Spleen (tissue), 11 donors: ENCODE data around the gene RNF208. TPM values are rescaled to one million over a fixed set of nuclear protein-coding genes. Genes with fewer than 3 reads are reported as not detected.

ENCODE experiments used
- DNase-seq: peaks from one replicate; pipeline ENCODE4 v3.0.0-alpha.2; 2020
- H3K27ac ChIP-seq, 8 donors: fragments of 200-600 bp; sonication (generic) in 7 of 8; 1 replicate in 4 of 8; 2 replicates in 4 of 8; pipeline versions ENCODE4 v1.5.0 to v1.8.0; 2016 to 2021; ENCODE audit warnings: inconsistent platforms in 4 of 8, mild to moderate bottlenecking in 4 of 8, moderate library complexity in 1 of 8
- H3K27me3 ChIP-seq, 7 donors: fragments of 200-600 bp; sonication (generic) in 6 of 7; replicated peaks in 1 of 7; 1 replicate in 4 of 7; 2 replicates in 3 of 7; pipeline versions ENCODE4 v1.5.0 to v1.8.0; 2016 to 2021; ENCODE audit warnings: inconsistent platforms in 3 of 7, mild to moderate bottlenecking in 1 of 7
- H3K36me3 ChIP-seq, 6 donors: fragments of 200-600 bp; sonication (generic) in 5 of 6; 1 replicate in 4 of 6; 2 replicates in 2 of 6; pipeline versions ENCODE4 v1.5.0 to v1.8.0; 2016 to 2021; ENCODE audit warnings: inconsistent platforms in 2 of 6
- H3K4me1 ChIP-seq, 6 donors: fragments of 200-600 bp; sonication (generic) in 5 of 6; 1 replicate in 3 of 6; 2 replicates in 3 of 6; pipeline versions ENCODE4 v1.5.0 to v1.8.0; 2016 to 2021; ENCODE audit warnings: inconsistent platforms in 3 of 6
- H3K4me3 ChIP-seq, 8 donors: fragments of 200-600 bp; sonication (generic) in 7 of 8; 1 replicate in 4 of 8; 2 replicates in 4 of 8; pipeline versions ENCODE4 v1.5.0 to v1.8.0; 2016 to 2021; ENCODE audit warnings: inconsistent platforms in 4 of 8, mild to moderate bottlenecking in 4 of 8, moderate library complexity in 2 of 8
- H3K9me3 ChIP-seq, 8 donors: fragments of 200-600 bp; sonication (generic) in 7 of 8; 1 replicate in 4 of 8; 2 replicates in 4 of 8; pipeline versions ENCODE4 v1.5.0 to v1.8.0; 2016 to 2021; ENCODE audit warnings: inconsistent platforms in 4 of 8
- POLR2A ChIP-seq, 3 donors: fragments of 450-650 bp; IDR thresholded peaks; one replicate each; pipeline ENCODE4 v1.5.1; 2017; ENCODE audit warnings: antibody characterized with exemption in 3 of 3, mild to moderate bottlenecking in 1 of 3
- POLR2AphosphoS5 ChIP-seq, 3 donors: sonication (generic); formaldehyde crosslinking; IDR thresholded peaks; one replicate each; pipeline ENCODE4 v1.5.1; 2017; ENCODE audit warnings: antibody characterized with exemption in 3 of 3
- whole genome bisulfite sequencing, 5 donors: extraction: QIAGEN DNeasy Blood & Tissue Kit in 3 of 5; methylation state at CpG; one replicate each; pipeline versions ENCODE4 v1.1.5 to v1.1.7; 2013 to 2018; 5-methylcytosine and 5-hydroxymethylcytosine counted together
- intact Hi-C: fragments of 100-400 bp; cut with DNase I; formaldehyde crosslinking; loops from one replicate; pipeline ENCODE4 v1.15.0; 2023; ENCODE audit warnings: low total_unique reads
- polyA plus RNA-seq, 3 donors: library from polyadenylated mRNA; stranded (reverse); fragments of 200-250 nt; gene quantifications; one replicate each; pipeline ENCODE4 v1.2.1, GENCODE V29; 2013
- total RNA-seq, 7 donors: library from RNA; depleted of rRNA in 3 of 7; stranded (reverse); fragments of >200 nt in 3 of 7; fragmentation: NEBNext Ultra II Directional in 4 of 7; extraction: Animal tissue kit (Norgen Biotek cat#: 25700) in 4 of 7; gene quantifications; one replicate each; pipeline versions ENCODE4 v1.1.0 to v1.2.1, GENCODE V29; 2016 to 2021
- TF ChIP-seq, protein P1 (sequence below), 11 experiments: fragments of 200-600 bp in 7 of 11; fragments of 450-650 bp in 4 of 11; sonication (generic) in 4 of 11; IDR thresholded peaks in 8 of 11; conservative IDR thresholded peaks in 3 of 11; 1 replicate in 7 of 11; 2 replicates in 4 of 11; pipeline versions ENCODE4 v1.4.0 to v1.8.0; 2016 to 2021; ENCODE audit warnings: antibody characterized with exemption in 11 of 11, inconsistent platforms in 4 of 11, mild to moderate bottlenecking in 1 of 11
- donor health status: healthy with polysubstance abuse.
- donor health status: DM: no; HTN: no; CAD: no; lungs with moderate emphysema.
- donor health status: DM: no; HTN: no; CAD: no.
- donor health status: Bipolar disorder and iron deficiency.
- donor health status: healthy.
- donor health status: DM: no; HTN: no; CAD: no.
- donor health status: DM: yes; HTN: yes; CAD: no.

RNF208 gene
- total and polyA plus RNA-seq, 10 donors = 1.2 to 6.2 (median 2.7) TPM

DNA sequence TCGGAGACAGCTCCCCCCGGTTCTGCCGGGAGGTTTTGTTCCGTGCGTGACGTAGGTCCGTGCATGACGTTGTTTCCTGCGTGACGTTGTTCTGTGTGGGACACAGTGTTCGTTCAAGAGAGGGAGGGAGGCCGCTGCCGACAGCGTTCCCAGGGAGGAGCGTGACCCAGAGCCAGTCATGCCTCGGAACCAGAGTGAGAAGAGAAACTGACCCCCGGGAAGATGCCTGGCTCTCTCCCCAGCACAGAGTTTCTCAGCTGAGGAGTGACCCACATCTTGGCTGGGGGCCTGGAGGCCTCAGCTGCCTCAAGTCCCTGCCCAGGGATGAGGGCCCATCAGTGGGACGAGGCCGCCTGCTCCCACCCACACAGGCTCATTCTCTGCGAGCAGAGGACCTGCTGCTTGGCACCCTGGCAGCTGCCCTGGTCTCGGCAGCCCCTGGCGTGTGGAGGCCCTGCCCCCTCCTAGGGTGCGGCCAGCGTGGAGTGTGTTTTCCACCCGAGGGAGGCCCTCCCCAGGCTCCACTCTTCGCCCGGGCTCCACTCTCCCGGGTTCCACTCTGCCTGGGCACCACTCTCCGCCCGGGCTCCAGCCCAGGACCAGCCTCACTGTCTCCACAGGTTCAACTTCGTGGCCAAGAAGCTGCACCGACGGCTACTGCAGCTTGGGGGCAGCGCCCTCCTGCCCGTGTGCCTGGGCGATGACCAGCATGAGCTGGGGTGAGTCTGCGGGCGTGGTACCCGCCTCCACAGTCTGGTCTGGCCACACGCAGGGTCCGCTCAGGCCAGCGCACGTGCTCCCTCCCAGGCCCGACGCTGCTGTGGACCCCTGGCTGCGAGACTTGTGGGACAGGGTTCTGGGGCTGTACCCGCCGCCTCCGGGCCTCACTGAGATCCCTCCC is 8.6 kb downstream of the RNF208 start:
- WGBS, 5 donors = 87 to 96% (median 92%) methylated on average over 31 to 49 of the region's 49 CpGs
- intact Hi-C loops = no loop called here
- DNase-seq = no peak
- Histone ChIP-seq H3K4me1 (peaks cover 0 to 22% (median 16%) of the 10 kb centered on the region in 6 donors), H3K27me3 (no peaks in the 10 kb centered on the region), H3K4me3 (no peak overlapping the region), H3K9me3 (no peaks in the 10 kb centered on the region), H3K27ac (no peak overlapping the region), H3K36me3 (peaks cover 0 to 90% (median 23%) of the 10 kb centered on the region in 6 donors)
- no peak for TF ChIP-seq POLR2A (IDR thresholded peaks at IDR 0.05)
- TF ChIP-seq POLR2AphosphoS5 (IDR thresholded peaks at IDR 0.05) = peak in 2 of 3 donors; percentile 15 to 45

DNA sequence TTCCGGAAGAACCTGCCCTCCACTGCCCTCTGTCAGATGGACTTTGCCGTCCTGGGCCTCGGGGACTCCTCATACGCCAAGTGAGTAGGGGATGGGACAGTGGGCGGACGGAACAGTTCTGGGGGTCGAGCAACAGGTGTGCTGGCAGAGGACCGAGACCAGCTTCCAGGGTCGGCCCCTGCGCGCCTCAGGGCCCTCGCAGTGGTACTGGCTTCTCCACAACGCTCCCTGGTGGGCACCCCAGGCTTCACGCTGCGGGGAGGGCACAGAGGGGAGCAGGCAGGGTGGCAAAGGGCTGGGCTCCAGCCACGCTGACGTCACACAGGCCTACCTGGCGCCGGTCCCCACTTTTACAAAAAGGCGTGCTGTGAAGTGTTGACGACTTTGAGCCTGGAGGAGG is 9.5 kb downstream of the RNF208 start:
- Histone ChIP-seq H3K27ac (no peak overlapping the region), H3K36me3 (peaks cover 0 to 90% (median 23%) of the 10 kb centered on the region in 6 donors), H3K27me3 (no peaks in the 10 kb centered on the region), H3K4me3 (no peak overlapping the region), H3K9me3 (no peaks in the 10 kb centered on the region), H3K4me1 (peaks cover 0 to 19% (median 9%) of the 10 kb centered on the region in 6 donors)
- DNase-seq = no peak
- TF ChIP-seq, protein P1, sequence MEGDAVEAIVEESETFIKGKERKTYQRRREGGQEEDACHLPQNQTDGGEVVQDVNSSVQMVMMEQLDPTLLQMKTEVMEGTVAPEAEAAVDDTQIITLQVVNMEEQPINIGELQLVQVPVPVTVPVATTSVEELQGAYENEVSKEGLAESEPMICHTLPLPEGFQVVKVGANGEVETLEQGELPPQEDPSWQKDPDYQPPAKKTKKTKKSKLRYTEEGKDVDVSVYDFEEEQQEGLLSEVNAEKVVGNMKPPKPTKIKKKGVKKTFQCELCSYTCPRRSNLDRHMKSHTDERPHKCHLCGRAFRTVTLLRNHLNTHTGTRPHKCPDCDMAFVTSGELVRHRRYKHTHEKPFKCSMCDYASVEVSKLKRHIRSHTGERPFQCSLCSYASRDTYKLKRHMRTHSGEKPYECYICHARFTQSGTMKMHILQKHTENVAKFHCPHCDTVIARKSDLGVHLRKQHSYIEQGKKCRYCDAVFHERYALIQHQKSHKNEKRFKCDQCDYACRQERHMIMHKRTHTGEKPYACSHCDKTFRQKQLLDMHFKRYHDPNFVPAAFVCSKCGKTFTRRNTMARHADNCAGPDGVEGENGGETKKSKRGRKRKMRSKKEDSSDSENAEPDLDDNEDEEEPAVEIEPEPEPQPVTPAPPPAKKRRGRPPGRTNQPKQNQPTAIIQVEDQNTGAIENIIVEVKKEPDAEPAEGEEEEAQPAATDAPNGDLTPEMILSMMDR (IDR thresholded peaks at IDR 0.05 in 8 of 11, conservative IDR thresholded peaks at IDR 0.05 in 3 of 11) = no peak
- TF ChIP-seq POLR2AphosphoS5 (IDR thresholded peaks at IDR 0.05) = peak in 1 of 3 donors; percentile 26
- WGBS, 5 donors = 83 to 93% (median 88%) methylated on average over 11 to 21 of the region's 21 CpGs
- intact Hi-C loops = no loop called here

DNA sequence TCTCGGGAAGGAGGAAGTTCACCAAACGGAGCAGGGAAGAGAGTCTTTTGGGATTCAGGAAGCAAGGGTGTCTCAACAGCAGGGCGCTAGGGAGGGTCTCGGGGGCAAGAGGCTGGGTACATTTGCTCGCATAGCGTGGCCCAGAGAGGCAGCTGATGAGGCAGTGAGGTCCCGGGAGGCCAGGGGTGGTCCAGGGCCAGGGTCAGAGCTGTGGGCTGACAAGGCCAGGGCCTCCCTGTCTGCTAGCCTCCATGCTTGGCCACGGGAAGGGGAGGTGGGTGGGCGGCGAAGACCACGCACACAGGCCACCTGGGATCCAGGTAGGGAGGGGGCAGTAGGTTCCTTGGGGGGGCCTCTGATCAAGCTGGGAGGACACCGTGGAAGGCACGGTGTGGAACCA is 10.5 kb downstream of the RNF208 start:
- Histone ChIP-seq H3K27me3 (no peaks in the 10 kb centered on the region), H3K9me3 (no peaks in the 10 kb centered on the region), H3K4me3 (no peak overlapping the region), H3K36me3 (peaks cover 0 to 87% (median 22%) of the 10 kb centered on the region in 6 donors), H3K4me1 (peaks cover 4 to 19% (median 11%) of the 10 kb centered on the region in 6 donors), H3K27ac (no peak overlapping the region)
- WGBS, 5 donors = 77 to 83% (median 80%) methylated on average over 13 of the region's 13 CpGs
- intact Hi-C loops = no loop called here
- no peak for DNase-seq
- TF ChIP-seq POLR2AphosphoS5 (IDR thresholded peaks at IDR 0.05) (peak in 1 of 3 donors; percentile 14), POLR2A (IDR thresholded peaks at IDR 0.05) (no peak)
- TF ChIP-seq, protein P1 (IDR thresholded peaks at IDR 0.05 in 8 of 11, conservative IDR thresholded peaks at IDR 0.05 in 3 of 11) = no peak

DNA sequence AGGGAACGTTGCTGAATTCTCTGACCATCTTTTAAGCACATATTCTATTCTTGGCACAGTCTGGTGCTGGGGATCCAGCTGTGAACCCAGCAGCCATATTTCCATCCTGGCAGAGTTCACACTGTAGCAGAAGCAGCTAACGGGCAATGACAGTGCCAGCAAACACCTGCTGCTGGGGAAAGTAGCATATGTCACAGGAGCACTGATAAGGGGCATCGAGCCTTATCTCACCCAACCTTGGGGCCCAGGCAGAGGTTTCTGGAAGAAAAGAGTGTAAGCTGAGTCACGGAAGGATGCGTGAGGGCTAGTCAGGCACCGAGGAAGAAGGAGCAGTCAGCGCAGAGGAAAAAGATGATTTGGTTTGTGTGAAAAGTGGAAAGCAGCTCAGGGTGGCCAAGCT is 15.4 kb downstream of the RNF208 start:
- Histone ChIP-seq H3K4me1 (peaks cover 30 to 62% (median 56%) of the 10 kb centered on the region in 6 donors), H3K4me3 (peak overlapping the region in 6 of 8 donors; percentile 91 to 99 (median 97)), H3K27me3 (no peaks in the 10 kb centered on the region), H3K27ac (no peak overlapping the region), H3K9me3 (no peaks in the 10 kb centered on the region), H3K36me3 (peaks cover 0 to 44% (median 9%) of the 10 kb centered on the region in 6 donors)
- 77 to 89% (median 82%) methylated on average over 7 of the region's 7 CpGs for WGBS, 5 donors
- TF ChIP-seq, protein P1 (IDR thresholded peaks at IDR 0.05 in 8 of 11, conservative IDR thresholded peaks at IDR 0.05 in 3 of 11) = no peak
- TF ChIP-seq POLR2AphosphoS5 (IDR thresholded peaks at IDR 0.05) (no peak), POLR2A (IDR thresholded peaks at IDR 0.05) (no peak)
- intact Hi-C loops = no loop called here
- no peak for DNase-seq
